Bronchial epithelial cell (primary cell): ENCODE measurements around the gene ZNF736. TPM values are rescaled to one million over a fixed set of nuclear protein-coding genes. Genes with fewer than 3 reads are reported as not detected.
A peak's percentile ranks its signal among the peaks of the same experiment; 100 is the strongest.
"Not testable (repeated sequence)": the region's sequence is repeated elsewhere in the genome, so short reads cannot be mapped to it uniquely, and the experiment has no call there.

Source experiments
- DNase-seq: peaks from one replicate; pipeline ENCODE4 v3.0.0-alpha.2; 2010; ENCODE audit warnings: low read depth
- FAIRE-seq: peaks from 2 replicates; lab custom pipeline; 2011; peaks lifted over from hg19 to GRCh38; lab: Jason Lieb, UNC
- H3K27me3 ChIP-seq: 2 replicates; pipeline ENCODE4 v1.5.1; 2011; ENCODE audit warnings: low read length; ENCODE audit not compliant: control insufficient read depth, insufficient read depth
- H3K36me3 ChIP-seq: 2 replicates; pipeline ENCODE4 v1.5.1; 2011; ENCODE audit warnings: low read length; ENCODE audit not compliant: control insufficient read depth, insufficient read depth
- H3K4me3 ChIP-seq: 2 replicates; pipeline ENCODE4 v1.5.1; 2011; ENCODE audit warnings: mild to moderate bottlenecking, low read depth, low read length, control low read depth
- total RNA-seq: library from RNA; depleted of rRNA; stranded (reverse); fragments of >200 nt; gene quantifications from 2 replicates; pipeline ENCODE4 v1.2.1, GENCODE V29; 2014
- TF ChIP-seq, protein P1 (sequence below): IDR thresholded peaks from 2 replicates; pipeline ENCODE4 v1.5.1; 2011; ENCODE audit warnings: mild to moderate bottlenecking, moderate library complexity, low read length, control low read depth, inconsistent platforms; ENCODE audit not compliant: insufficient read depth, severe bottlenecking

Gene ZNF736
- total RNA-seq, 1 donor from 2014 or later = 8.7 TPM

DNA sequence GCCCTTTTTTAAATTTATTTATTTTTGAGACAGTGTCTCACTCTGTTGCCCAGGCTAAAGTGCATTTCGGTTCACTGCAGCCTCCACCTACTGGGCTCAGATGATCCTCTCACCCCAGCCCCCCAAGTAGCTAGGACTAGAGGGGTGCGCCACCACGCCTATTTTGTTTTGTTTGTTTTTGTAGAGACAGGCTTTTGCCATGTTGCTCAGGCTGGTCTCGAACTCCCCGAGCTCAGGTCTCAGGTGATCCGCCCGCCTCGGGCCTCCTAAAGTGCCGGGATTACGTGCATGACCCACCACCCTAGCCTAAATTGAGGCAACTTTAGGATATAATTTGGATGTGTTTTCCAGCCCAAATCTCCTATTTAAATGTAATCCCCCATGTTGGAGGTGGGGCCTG is 805 bp downstream of the ZNF736 start:
- no peaks in the 10 kb centered on the region for H3K36me3 ChIP-seq
- peak overlapping the region; percentile 57 for H3K4me3 ChIP-seq
- TF ChIP-seq, protein P1, sequence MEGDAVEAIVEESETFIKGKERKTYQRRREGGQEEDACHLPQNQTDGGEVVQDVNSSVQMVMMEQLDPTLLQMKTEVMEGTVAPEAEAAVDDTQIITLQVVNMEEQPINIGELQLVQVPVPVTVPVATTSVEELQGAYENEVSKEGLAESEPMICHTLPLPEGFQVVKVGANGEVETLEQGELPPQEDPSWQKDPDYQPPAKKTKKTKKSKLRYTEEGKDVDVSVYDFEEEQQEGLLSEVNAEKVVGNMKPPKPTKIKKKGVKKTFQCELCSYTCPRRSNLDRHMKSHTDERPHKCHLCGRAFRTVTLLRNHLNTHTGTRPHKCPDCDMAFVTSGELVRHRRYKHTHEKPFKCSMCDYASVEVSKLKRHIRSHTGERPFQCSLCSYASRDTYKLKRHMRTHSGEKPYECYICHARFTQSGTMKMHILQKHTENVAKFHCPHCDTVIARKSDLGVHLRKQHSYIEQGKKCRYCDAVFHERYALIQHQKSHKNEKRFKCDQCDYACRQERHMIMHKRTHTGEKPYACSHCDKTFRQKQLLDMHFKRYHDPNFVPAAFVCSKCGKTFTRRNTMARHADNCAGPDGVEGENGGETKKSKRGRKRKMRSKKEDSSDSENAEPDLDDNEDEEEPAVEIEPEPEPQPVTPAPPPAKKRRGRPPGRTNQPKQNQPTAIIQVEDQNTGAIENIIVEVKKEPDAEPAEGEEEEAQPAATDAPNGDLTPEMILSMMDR = no peak
- DNase-seq = no peak
- no peak for FAIRE-seq
- no peaks in the 10 kb centered on the region for H3K27me3 ChIP-seq

DNA sequence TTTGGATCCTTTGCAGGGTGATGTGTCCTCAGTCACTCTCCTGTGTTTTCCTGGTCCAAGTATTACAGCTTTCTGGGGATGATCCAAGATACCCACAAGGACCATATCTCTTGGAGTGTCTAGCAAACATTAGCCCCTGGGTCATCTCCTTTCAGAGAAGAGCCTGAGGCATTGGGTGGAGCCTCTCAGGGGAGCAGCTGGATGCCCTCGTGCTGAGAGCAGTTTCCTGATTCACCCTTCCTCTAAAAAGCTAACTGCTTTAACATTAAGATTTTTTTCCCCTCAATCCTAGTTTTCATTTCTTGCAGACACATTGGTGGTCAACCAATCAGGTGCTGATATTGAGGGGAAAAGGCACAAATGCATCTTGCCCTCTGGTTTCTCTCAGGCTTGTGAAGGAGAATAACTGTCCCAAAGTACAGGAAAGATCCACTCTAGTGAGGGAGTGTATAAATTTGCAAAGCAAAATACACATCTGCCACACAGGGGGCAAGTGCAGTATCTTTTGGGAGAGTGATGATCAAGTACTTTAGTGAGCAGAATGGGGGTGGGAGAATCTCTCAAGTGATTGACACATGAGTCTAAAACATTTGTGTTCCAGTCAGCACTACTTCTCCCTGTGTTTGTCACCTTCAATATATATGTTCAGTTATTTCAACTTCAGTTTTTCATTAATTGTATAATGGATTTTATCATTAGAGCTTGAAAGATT is 2.4 kb downstream of the ZNF736 start:
- FAIRE-seq = peak; percentile 52
- not testable (repeated sequence) for DNase-seq

DNA sequence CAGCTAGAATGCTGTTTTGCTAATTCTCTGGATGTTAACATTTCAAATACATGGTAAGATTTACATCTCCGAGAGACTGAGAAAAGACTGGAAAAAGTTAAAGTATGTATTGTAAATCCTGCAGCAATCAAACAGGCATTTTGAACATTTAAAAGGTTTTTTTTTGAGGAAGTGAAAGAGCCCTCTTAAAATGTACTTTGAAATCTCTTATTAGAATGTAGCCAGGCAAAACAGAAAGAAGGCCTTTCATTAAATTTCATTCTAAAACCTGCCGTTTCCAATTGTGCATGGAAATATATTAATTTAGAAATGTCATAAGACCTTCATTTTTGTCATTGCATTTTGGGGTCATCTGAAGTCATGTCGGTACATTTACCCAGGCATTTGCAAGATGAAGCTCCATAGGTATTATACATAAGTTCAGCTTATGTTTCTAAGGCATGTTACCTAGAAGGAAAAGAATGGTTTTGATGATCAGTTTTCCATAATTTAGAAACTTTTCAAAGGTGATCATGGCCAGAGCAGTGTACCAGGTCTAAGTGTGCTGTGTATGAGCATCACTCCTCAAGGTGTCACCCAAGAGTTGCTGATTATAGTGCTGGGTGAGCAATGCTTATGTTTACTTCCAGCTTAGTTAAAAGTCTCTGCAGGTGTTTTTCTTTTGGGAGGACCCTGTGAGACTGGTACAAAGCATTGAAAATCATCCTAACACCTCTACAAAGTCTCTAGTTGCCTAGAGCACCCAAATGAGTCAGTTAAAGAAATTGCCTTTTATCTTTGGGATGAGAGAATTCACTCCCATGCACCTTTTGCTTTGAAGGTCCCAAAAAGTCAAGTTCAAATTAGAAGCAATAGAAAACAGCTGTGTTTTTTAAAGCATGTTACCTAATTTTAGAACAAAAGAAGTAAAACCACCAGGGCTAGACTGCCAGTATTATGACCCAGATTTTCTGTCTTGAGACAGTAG is 7.1 kb downstream of the ZNF736 start:
- no peak for FAIRE-seq
- no peaks in the 10 kb centered on the region for H3K36me3 ChIP-seq
- H3K4me3 ChIP-seq = no peak overlapping the region
- TF ChIP-seq, protein P1 = peak; percentile 7
- DNase-seq = no peak
- H3K27me3 ChIP-seq = no peaks in the 10 kb centered on the region

More for the DNA sequence above, 2.4 kb downstream of the ZNF736 start:
- not testable (repeated sequence) for H3K4me3 ChIP-seq, H3K27me3 ChIP-seq, H3K36me3 ChIP-seq

DNA sequence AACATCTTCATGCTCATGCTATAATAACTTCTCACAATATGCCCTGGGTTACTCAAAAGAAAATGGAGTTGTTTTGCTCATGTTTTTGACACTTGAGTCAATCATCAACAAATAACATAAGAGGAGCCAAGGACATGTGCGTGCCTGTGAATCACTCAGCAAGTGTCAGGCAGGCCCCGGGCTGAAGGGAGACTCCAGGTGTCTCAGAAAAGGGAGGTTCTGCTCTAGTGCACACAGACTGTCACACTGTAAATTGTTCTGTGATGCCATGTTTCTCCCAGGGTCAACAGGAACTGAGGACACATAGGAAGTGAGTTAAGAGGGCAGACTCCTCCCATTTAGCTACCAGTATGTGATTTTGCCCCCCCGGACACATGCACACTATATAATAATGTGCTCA is 10.4 kb downstream of the ZNF736 start:
- not testable (repeated sequence) for H3K4me3 ChIP-seq, H3K27me3 ChIP-seq, H3K36me3 ChIP-seq, DNase-seq, FAIRE-seq

DNA sequence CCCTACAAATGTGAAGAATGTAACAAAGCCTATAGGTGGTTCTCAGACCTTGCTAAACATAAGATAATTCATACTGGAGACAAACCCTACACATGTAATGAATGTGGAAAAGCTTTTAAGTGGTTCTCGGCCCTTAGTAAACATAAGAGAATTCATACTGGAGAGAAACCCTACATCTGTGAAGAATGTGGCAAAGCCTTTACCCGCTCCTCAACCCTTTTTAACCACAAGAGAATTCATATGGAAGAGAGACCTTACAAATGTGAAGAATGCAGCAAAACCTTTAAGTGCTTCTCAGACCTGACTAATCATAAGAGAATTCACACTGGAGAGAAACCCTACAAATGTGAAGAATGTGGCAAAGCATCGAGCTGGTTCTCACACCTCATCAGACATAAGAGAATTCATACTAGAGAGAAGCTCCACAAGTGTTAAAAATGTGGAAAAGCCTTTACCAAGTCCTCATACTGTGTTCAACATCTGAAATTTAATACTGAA is 35.0 kb downstream of the ZNF736 start:
- not testable (repeated sequence) for DNase-seq, H3K4me3 ChIP-seq, H3K27me3 ChIP-seq, H3K36me3 ChIP-seq, FAIRE-seq

DNA sequence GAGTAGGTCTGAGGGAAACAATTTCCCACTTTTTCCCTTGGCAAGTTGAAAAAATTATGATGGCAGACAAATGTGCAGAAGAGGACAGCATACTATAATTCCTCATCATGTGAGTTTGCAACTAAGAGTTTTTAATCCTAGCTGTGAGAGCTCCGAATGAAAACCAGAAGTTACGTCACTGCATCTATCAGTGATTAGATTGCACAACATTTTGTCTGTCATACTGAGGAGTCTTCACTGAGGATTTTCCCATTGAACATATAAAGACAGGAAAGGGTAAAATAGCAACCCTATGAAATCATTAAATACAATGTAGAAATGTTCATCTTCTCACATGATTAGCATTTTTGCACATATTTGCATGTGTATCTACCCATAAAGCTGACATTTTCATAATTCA is 45.8 kb downstream of the ZNF736 start:
- Histone ChIP-seq H3K4me3 (no peak overlapping the region), H3K36me3 (no peaks in the 10 kb centered on the region), H3K27me3 (no peaks in the 10 kb centered on the region)
- FAIRE-seq (no peak), DNase-seq (no peak)
- TF ChIP-seq, protein P1 = no peak

DNA sequence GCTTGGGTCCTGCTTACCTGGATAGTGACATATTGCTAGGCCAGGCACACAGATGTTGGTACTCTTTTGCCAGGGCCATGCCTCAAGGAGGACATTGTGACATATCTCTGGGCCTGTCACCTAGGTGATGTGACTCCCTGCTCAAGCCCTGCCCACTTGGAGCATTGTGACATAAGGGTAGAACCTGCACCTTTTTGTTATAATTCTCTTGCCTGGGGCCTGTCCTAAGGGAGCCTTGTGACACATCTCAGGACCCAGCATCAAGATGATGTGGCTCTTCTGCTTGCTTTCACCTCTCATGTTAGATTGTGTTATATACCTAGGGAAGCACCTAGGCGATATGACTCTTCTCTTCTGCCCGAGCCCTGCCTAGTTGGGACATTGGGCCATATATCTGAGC is 57.4 kb downstream of the ZNF736 start:
- H3K4me3 ChIP-seq = no peak overlapping the region
- H3K36me3 ChIP-seq = no peaks in the 10 kb centered on the region
- DNase-seq (no peak), FAIRE-seq (no peak)
- TF ChIP-seq, protein P1 = no peak
- H3K27me3 ChIP-seq = no peaks in the 10 kb centered on the region
